RWPE2 (cell line): ENCODE measurements around the gene SDHAF1.
"Not testable (repeated sequence)": the region's sequence is repeated elsewhere in the genome, so short reads cannot be mapped to it uniquely, and the experiment has no call there.

Experiments
- ATAC-seq: fragments of 200-7000 bp; cut with Tn5 transposase; 3 replicates; pipeline ENCODE4 v1.9.1; 2021; ENCODE audit warnings: low read depth
- DNase-seq: peaks from one replicate; pipeline ENCODE4 v3.0.0-alpha.2; 2020; ENCODE audit warnings: low spot score
- H3K27ac ChIP-seq: fragments of 450-650 bp; 2 replicates; pipeline ENCODE4 v1.5.1; 2017; ENCODE audit warnings: mild to moderate bottlenecking; ENCODE audit not compliant: poor library complexity, severe bottlenecking
- H3K27me3 ChIP-seq: fragments of 250-450 bp; sonication (Bioruptor Pico); 2 replicates; pipeline ENCODE4 v1.5.1; 2021; ENCODE audit warnings: mild to moderate bottlenecking, moderate library complexity; ENCODE audit not compliant: insufficient read depth, poor library complexity, severe bottlenecking
- H3K36me3 ChIP-seq: fragments of 250-450 bp; sonication (Bioruptor Pico); 2 replicates; pipeline ENCODE4 v1.5.1; 2020; ENCODE audit warnings: low read depth, mild to moderate bottlenecking, moderate library complexity
- H3K4me1 ChIP-seq: fragments of 250-450 bp; sonication (Bioruptor Pico); 2 replicates; pipeline ENCODE4 v1.5.1; 2021; ENCODE audit warnings: mild to moderate bottlenecking, moderate library complexity; ENCODE audit not compliant: insufficient read depth, poor library complexity, severe bottlenecking
- H3K4me3 ChIP-seq: fragments of 250-450 bp; sonication (Bioruptor Pico); 2 replicates; pipeline ENCODE4 v1.5.1; 2021; ENCODE audit warnings: mild to moderate bottlenecking, moderate library complexity; ENCODE audit not compliant: severe bottlenecking
- H3K9me3 ChIP-seq: fragments of 250-450 bp; sonication (Bioruptor Pico); 2 replicates; pipeline ENCODE4 v1.5.1; 2021; ENCODE audit warnings: mild to moderate bottlenecking, moderate library complexity; ENCODE audit not compliant: severe bottlenecking
- CTCF ChIP-seq: fragments of 450-650 bp; IDR thresholded peaks from one replicate; pipeline ENCODE4 v1.5.1; 2017; ENCODE audit warnings: mild to moderate bottlenecking, moderate library complexity; ENCODE audit not compliant: poor library complexity, severe bottlenecking

Gene SDHAF1

GRCh38 chr19:35978832-35979365, 16.1 kb upstream of the SDHAF1 start:
- no peak for TF ChIP-seq CTCF
- Histone ChIP-seq H3K27me3 (no peaks in the 10 kb centered on the region), H3K9me3 (no peaks in the 10 kb centered on the region), H3K36me3 (no peaks in the 10 kb centered on the region), H3K4me1 (no peaks in the 10 kb centered on the region), H3K27ac (no peak overlapping the region), H3K4me3 (no peak overlapping the region)
- no peak for ATAC-seq
- no peak for DNase-seq

GRCh38 chr19:35980997-35981396, 14.0 kb upstream of the SDHAF1 start:
- ATAC-seq, H3K4me3 ChIP-seq, H3K9me3 ChIP-seq, H3K36me3 ChIP-seq, H3K27me3 ChIP-seq, DNase-seq, H3K27ac ChIP-seq, H3K4me1 ChIP-seq: not testable (repeated sequence)

GRCh38 chr19:35983177-35983576, 11.8 kb upstream of the SDHAF1 start:
- Histone ChIP-seq H3K36me3 (no peaks in the 10 kb centered on the region), H3K4me1 (no peaks in the 10 kb centered on the region), H3K4me3 (no peak overlapping the region), H3K27me3 (peaks cover 11% of the 10 kb centered on the region), H3K9me3 (no peaks in the 10 kb centered on the region), H3K27ac (no peak overlapping the region)
- no peak for TF ChIP-seq CTCF
- DNase-seq (no peak), ATAC-seq (no peak)

GRCh38 chr19:35986111-35986510, 8.9 kb upstream of the SDHAF1 start:
- DNase-seq, result no peak
- no peak overlapping the region for H3K27ac ChIP-seq
- TF ChIP-seq CTCF, result no peak
- no peak for ATAC-seq
- H3K36me3 ChIP-seq, result no peaks in the 10 kb centered on the region
- peaks cover 11% of the 10 kb centered on the region for H3K27me3 ChIP-seq
- H3K9me3 ChIP-seq, result no peaks in the 10 kb centered on the region
- H3K4me1 ChIP-seq, result no peaks in the 10 kb centered on the region
- no peak overlapping the region for H3K4me3 ChIP-seq

GRCh38 chr19:35986664-35987570, 8.1 kb upstream of the SDHAF1 start:
- H3K4me1 ChIP-seq, result no peaks in the 10 kb centered on the region
- no peaks in the 10 kb centered on the region for H3K9me3 ChIP-seq
- H3K27me3 ChIP-seq, result peaks cover 11% of the 10 kb centered on the region
- DNase-seq (no peak), ATAC-seq (peak; percentile 68)
- no peak for TF ChIP-seq CTCF
- H3K4me3 ChIP-seq, result peak overlapping the region; percentile 14
- H3K27ac ChIP-seq, result no peak overlapping the region
- H3K36me3 ChIP-seq, result no peaks in the 10 kb centered on the region
